ENCODE results near the gene FILIP1L.

Gene FILIP1L

DNA sequence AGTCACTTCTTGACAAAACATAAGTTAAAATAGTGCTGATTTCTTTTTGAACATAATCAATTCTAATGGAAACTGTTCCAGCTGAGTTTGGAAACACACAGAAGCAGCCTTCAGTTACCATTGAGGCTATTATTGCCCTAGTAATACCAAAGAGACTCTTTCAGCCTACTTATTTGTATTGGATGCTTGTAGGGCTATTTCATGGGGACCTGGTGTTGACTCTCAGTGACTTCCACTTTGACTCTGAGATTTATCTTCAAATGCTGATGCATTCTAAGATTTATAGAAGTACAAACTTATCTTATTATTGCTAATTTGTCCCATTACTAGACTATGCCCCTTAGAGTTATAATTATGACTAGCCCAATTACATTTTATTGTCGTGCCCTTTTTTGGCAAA lies 229.2 kb downstream of the FILIP1L start:
- DNase-seq (ENCODE audit: extremely low read depth, insufficient read length) = no peak
- TF ChIP-seq, protein P1, sequence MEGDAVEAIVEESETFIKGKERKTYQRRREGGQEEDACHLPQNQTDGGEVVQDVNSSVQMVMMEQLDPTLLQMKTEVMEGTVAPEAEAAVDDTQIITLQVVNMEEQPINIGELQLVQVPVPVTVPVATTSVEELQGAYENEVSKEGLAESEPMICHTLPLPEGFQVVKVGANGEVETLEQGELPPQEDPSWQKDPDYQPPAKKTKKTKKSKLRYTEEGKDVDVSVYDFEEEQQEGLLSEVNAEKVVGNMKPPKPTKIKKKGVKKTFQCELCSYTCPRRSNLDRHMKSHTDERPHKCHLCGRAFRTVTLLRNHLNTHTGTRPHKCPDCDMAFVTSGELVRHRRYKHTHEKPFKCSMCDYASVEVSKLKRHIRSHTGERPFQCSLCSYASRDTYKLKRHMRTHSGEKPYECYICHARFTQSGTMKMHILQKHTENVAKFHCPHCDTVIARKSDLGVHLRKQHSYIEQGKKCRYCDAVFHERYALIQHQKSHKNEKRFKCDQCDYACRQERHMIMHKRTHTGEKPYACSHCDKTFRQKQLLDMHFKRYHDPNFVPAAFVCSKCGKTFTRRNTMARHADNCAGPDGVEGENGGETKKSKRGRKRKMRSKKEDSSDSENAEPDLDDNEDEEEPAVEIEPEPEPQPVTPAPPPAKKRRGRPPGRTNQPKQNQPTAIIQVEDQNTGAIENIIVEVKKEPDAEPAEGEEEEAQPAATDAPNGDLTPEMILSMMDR (IDR thresholded peaks at IDR 0.05; ENCODE audit: insufficient read depth, low read length, poor library complexity, severe bottlenecking) = no peak
- no peaks in the 10 kb centered on the region for H3K36me3 ChIP-seq (ENCODE audit: control insufficient read depth, insufficient read depth, low read length)
- no peaks in the 10 kb centered on the region for H3K27me3 ChIP-seq (replicated peaks; ENCODE audit: control insufficient read depth, insufficient read depth, low read length)
- no peak overlapping the region for H3K4me3 ChIP-seq (replicated peaks; ENCODE audit: low read depth, low read length)

DNA sequence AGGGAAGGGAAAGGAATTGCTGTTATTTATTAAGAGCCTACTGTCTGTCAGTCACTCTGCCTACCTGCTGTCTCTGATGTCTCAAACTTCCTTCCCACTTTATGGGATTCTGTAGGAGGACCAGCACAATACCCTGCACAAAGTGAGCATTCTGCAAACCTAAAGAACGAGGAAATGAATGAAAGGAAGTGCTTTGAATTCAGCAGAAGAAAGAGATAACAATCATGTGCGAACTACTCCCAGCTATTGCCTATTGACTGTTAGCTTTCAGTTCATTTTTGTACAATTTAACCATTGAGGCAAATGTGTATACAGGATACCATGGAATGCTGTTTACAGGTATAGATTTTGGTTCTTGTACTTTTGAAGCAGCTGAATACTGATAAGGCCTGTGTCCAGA lies 229.8 kb downstream of the FILIP1L start:
- Histone ChIP-seq H3K27me3 (replicated peaks; ENCODE audit: control insufficient read depth, insufficient read depth, low read length) (no peaks in the 10 kb centered on the region), H3K4me3 (replicated peaks; ENCODE audit: low read depth, low read length) (no peak overlapping the region), H3K36me3 (ENCODE audit: control insufficient read depth, insufficient read depth, low read length) (no peaks in the 10 kb centered on the region)
- DNase-seq (ENCODE audit: extremely low read depth, insufficient read length) = no peak
- TF ChIP-seq, protein P1 (IDR thresholded peaks at IDR 0.05; ENCODE audit: insufficient read depth, low read length, poor library complexity, severe bottlenecking) = no peak

DNA sequence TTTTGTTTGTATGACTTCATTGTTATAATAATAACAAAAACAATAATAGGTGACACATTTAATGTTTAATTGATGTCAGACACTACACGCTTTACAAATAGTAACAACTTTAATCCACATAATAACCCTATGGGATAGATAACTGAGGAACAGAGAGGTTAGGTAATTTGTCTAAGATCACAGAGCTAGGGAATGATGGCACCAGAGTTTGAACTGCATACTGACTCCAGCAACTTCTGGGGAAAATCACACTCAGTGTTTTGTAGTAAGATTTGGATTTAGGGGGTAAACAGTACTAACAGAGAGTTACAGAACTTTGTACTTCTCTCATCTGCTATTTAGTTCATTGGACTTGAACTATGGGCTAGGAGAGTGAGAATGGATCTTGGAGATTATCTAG lies 230.6 kb downstream of the FILIP1L start:
- TF ChIP-seq, protein P1 (IDR thresholded peaks at IDR 0.05; ENCODE audit: insufficient read depth, low read length, poor library complexity, severe bottlenecking) = no peak
- no peak for DNase-seq (ENCODE audit: extremely low read depth, insufficient read length)
- Histone ChIP-seq H3K4me3 (replicated peaks; ENCODE audit: low read depth, low read length) (no peak overlapping the region), H3K27me3 (replicated peaks; ENCODE audit: control insufficient read depth, insufficient read depth, low read length) (no peaks in the 10 kb centered on the region), H3K36me3 (ENCODE audit: control insufficient read depth, insufficient read depth, low read length) (no peaks in the 10 kb centered on the region)

DNA sequence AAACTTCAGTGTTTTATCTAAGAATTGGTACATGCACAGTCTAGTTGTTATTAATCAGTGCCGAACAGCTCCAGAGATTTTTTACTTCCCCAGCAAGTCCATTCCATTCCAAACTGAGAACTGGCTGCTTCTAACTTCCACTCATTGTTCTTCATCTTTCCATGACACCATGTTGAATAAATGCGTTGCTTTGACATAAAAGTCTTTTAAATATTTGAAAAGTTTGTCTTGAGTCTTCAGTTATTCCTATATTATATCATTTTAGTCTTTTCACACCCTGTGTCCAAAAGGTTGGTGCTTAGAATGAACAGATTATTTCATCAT lies 231.2 kb downstream of the FILIP1L start:
- H3K36me3 ChIP-seq (ENCODE audit: control insufficient read depth, insufficient read depth, low read length) = no peaks in the 10 kb centered on the region
- DNase-seq (ENCODE audit: extremely low read depth, insufficient read length) = no peak
- TF ChIP-seq, protein P1 (IDR thresholded peaks at IDR 0.05; ENCODE audit: insufficient read depth, low read length, poor library complexity, severe bottlenecking) = no peak
- H3K4me3 ChIP-seq (replicated peaks; ENCODE audit: low read depth, low read length) = no peak overlapping the region
- no peaks in the 10 kb centered on the region for H3K27me3 ChIP-seq (replicated peaks; ENCODE audit: control insufficient read depth, insufficient read depth, low read length)

DNA sequence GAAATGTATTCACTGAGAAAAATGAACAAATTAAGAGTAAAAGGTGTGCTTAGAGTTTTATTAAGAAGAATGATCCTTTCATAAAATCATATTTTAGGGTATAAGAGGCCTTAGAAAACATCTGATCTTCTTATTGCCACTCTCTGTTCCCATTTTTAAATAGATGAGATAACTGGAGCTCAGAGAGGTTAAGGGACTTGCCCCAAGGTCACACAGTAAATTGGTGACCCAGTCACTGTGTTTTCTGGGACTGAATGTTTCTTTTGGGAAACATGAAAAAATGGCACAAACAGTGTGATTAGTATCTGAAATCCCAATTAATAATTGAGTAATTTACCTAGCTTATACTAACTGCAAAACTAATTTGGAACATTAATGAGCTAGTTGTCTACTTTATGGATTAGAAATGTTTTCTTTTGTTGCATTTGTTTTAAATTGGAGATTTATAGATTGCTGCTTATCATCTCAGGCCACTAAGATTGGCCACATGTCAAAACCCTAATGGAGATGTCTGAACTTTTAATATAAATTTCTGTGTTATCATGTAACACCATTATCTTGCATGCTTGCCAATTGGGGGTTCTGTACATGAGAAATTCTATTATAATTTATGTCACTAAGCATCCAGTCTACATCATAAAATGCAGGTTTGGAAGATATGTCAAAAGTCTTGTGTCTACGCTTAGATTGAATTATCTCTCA lies 231.7 kb downstream of the FILIP1L start:
- H3K36me3 ChIP-seq (ENCODE audit: control insufficient read depth, insufficient read depth, low read length) = no peaks in the 10 kb centered on the region
- TF ChIP-seq, protein P1 (IDR thresholded peaks at IDR 0.05; ENCODE audit: insufficient read depth, low read length, poor library complexity, severe bottlenecking) = no peak
- no peak overlapping the region for H3K4me3 ChIP-seq (replicated peaks; ENCODE audit: low read depth, low read length)
- H3K27me3 ChIP-seq (replicated peaks; ENCODE audit: control insufficient read depth, insufficient read depth, low read length) = no peaks in the 10 kb centered on the region
- no peak for DNase-seq (ENCODE audit: extremely low read depth, insufficient read length)

DNA sequence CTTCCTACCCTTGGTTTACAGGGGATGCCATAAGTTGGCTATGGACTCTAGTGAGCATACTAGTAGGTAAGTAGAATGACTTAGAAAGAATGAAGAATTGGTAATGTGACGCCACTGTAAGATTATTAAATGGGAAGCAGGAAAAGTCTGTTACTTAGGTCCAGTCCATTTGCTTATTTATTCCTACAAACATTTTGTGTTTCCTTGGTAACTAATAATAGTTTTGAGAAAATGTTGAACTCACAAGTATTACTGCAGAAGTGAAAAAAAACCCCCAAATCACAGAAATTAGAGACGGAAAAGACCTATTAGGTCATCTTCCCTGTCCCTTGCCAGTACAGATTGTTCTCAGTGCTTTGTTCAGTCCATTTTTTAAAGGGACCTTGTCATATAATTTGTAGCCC lies 233.2 kb downstream of the FILIP1L start:
- TF ChIP-seq, protein P1 (IDR thresholded peaks at IDR 0.05; ENCODE audit: insufficient read depth, low read length, poor library complexity, severe bottlenecking) = no peak
- Histone ChIP-seq H3K27me3 (replicated peaks; ENCODE audit: control insufficient read depth, insufficient read depth, low read length) (no peaks in the 10 kb centered on the region), H3K4me3 (replicated peaks; ENCODE audit: low read depth, low read length) (no peak overlapping the region), H3K36me3 (ENCODE audit: control insufficient read depth, insufficient read depth, low read length) (no peaks in the 10 kb centered on the region)
- DNase-seq (ENCODE audit: extremely low read depth, insufficient read length) = no peak

All from GM06990 (cell line).